Measurements from ENCODE around the gene GABRB1. TPM values are rescaled to one million over a fixed set of nuclear protein-coding genes. Genes with fewer than 3 reads are reported as not detected.

The GABRB1 gene
- total and polyA plus RNA-seq, 2 experiments from 2014 or later = 0.26 to 0.97 TPM

DNA sequence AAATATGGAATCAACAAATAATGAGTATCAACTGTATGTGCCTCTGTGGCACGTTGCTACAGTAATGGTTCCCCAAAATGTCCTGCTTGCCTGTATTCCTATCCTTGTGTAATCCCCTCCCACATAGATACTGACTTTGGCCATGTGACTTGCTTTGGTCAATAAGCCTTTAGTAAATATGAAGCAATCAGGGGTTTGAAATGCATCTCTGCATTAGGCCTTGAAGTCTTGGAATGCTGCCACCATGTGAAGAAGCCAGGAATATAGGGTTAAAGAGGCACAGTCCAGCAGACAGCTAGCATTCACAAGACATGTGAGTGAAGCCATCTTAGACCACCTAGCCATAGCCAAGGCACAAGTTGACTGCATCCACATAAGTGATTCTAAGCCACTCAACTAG, 190.9 kb downstream of the GABRB1 start:
- no peaks in the 10 kb centered on the region for H3K9me2 ChIP-seq (ENCODE audit: insufficient read depth)
- no peak overlapping the region for H2AFZ ChIP-seq
- no peak overlapping the region for H3K4me3 ChIP-seq
- H3F3A ChIP-seq (replicated peaks; ENCODE audit: low read depth) = no peaks in the 10 kb centered on the region
- H3K79me2 ChIP-seq (replicated peaks; ENCODE audit: insufficient read depth) = no peaks in the 10 kb centered on the region
- H3K27me3 Mint-ChIP-seq (ENCODE audit: insufficient read depth, low read depth, poor library complexity) = no peaks in the 10 kb centered on the region
- no peak for ATAC-seq
- H3K27ac ChIP-seq (ENCODE audit: low read depth) = no peak overlapping the region
- H3K36me3 ChIP-seq (ENCODE audit: insufficient read depth) = no peaks in the 10 kb centered on the region
- no peaks in the 10 kb centered on the region for H4K20me1 ChIP-seq (replicated peaks; ENCODE audit: insufficient read depth)
- H3K4me1 Mint-ChIP-seq = no peaks in the 10 kb centered on the region
- H3K4me3 Mint-ChIP-seq = no peak overlapping the region
- H3K27me3 ChIP-seq (ENCODE audit: insufficient read depth) = no peaks in the 10 kb centered on the region
- H3K9me3 Mint-ChIP-seq = no peaks in the 10 kb centered on the region
- H3K4me2 ChIP-seq = no peak overlapping the region
- no peak for DNase-seq (ENCODE audit: low spot score)
- no peaks in the 10 kb centered on the region for H3K36me3 Mint-ChIP-seq (ENCODE audit: low read depth)
- H3K27ac Mint-ChIP-seq = no peak overlapping the region
- TF ChIP-seq, protein P1, sequence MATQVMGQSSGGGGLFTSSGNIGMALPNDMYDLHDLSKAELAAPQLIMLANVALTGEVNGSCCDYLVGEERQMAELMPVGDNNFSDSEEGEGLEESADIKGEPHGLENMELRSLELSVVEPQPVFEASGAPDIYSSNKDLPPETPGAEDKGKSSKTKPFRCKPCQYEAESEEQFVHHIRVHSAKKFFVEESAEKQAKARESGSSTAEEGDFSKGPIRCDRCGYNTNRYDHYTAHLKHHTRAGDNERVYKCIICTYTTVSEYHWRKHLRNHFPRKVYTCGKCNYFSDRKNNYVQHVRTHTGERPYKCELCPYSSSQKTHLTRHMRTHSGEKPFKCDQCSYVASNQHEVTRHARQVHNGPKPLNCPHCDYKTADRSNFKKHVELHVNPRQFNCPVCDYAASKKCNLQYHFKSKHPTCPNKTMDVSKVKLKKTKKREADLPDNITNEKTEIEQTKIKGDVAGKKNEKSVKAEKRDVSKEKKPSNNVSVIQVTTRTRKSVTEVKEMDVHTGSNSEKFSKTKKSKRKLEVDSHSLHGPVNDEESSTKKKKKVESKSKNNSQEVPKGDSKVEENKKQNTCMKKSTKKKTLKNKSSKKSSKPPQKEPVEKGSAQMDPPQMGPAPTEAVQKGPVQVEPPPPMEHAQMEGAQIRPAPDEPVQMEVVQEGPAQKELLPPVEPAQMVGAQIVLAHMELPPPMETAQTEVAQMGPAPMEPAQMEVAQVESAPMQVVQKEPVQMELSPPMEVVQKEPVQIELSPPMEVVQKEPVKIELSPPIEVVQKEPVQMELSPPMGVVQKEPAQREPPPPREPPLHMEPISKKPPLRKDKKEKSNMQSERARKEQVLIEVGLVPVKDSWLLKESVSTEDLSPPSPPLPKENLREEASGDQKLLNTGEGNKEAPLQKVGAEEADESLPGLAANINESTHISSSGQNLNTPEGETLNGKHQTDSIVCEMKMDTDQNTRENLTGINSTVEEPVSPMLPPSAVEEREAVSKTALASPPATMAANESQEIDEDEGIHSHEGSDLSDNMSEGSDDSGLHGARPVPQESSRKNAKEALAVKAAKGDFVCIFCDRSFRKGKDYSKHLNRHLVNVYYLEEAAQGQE (IDR thresholded peaks at IDR 0.05; ENCODE audit: unreplicated experiment) = no peak
- TF ChIP-seq JUNB (IDR thresholded peaks at IDR 0.05; ENCODE audit: unreplicated experiment) = no peak
- no peak for TF ChIP-seq CREB1 (CRISPR knock-in tag; IDR thresholded peaks at IDR 0.05; ENCODE audit: low read depth)
- TF ChIP-seq POLR2AphosphoS5 (IDR thresholded peaks at IDR 0.05; ENCODE audit: low read depth) = no peak
- TF ChIP-seq, protein P2, sequence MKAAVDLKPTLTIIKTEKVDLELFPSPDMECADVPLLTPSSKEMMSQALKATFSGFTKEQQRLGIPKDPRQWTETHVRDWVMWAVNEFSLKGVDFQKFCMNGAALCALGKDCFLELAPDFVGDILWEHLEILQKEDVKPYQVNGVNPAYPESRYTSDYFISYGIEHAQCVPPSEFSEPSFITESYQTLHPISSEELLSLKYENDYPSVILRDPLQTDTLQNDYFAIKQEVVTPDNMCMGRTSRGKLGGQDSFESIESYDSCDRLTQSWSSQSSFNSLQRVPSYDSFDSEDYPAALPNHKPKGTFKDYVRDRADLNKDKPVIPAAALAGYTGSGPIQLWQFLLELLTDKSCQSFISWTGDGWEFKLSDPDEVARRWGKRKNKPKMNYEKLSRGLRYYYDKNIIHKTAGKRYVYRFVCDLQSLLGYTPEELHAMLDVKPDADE (IDR thresholded peaks at IDR 0.05) = no peak
- TF ChIP-seq ZNF331 (CRISPR knock-in tag; IDR thresholded peaks at IDR 0.05; ENCODE audit: low read depth) = no peak
- TF ChIP-seq, protein P3, sequence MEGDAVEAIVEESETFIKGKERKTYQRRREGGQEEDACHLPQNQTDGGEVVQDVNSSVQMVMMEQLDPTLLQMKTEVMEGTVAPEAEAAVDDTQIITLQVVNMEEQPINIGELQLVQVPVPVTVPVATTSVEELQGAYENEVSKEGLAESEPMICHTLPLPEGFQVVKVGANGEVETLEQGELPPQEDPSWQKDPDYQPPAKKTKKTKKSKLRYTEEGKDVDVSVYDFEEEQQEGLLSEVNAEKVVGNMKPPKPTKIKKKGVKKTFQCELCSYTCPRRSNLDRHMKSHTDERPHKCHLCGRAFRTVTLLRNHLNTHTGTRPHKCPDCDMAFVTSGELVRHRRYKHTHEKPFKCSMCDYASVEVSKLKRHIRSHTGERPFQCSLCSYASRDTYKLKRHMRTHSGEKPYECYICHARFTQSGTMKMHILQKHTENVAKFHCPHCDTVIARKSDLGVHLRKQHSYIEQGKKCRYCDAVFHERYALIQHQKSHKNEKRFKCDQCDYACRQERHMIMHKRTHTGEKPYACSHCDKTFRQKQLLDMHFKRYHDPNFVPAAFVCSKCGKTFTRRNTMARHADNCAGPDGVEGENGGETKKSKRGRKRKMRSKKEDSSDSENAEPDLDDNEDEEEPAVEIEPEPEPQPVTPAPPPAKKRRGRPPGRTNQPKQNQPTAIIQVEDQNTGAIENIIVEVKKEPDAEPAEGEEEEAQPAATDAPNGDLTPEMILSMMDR (conservative IDR thresholded peaks at IDR 0.05; ENCODE audit: low read depth in 2 of 2) = no peak
- TF ChIP-seq, protein P4, sequence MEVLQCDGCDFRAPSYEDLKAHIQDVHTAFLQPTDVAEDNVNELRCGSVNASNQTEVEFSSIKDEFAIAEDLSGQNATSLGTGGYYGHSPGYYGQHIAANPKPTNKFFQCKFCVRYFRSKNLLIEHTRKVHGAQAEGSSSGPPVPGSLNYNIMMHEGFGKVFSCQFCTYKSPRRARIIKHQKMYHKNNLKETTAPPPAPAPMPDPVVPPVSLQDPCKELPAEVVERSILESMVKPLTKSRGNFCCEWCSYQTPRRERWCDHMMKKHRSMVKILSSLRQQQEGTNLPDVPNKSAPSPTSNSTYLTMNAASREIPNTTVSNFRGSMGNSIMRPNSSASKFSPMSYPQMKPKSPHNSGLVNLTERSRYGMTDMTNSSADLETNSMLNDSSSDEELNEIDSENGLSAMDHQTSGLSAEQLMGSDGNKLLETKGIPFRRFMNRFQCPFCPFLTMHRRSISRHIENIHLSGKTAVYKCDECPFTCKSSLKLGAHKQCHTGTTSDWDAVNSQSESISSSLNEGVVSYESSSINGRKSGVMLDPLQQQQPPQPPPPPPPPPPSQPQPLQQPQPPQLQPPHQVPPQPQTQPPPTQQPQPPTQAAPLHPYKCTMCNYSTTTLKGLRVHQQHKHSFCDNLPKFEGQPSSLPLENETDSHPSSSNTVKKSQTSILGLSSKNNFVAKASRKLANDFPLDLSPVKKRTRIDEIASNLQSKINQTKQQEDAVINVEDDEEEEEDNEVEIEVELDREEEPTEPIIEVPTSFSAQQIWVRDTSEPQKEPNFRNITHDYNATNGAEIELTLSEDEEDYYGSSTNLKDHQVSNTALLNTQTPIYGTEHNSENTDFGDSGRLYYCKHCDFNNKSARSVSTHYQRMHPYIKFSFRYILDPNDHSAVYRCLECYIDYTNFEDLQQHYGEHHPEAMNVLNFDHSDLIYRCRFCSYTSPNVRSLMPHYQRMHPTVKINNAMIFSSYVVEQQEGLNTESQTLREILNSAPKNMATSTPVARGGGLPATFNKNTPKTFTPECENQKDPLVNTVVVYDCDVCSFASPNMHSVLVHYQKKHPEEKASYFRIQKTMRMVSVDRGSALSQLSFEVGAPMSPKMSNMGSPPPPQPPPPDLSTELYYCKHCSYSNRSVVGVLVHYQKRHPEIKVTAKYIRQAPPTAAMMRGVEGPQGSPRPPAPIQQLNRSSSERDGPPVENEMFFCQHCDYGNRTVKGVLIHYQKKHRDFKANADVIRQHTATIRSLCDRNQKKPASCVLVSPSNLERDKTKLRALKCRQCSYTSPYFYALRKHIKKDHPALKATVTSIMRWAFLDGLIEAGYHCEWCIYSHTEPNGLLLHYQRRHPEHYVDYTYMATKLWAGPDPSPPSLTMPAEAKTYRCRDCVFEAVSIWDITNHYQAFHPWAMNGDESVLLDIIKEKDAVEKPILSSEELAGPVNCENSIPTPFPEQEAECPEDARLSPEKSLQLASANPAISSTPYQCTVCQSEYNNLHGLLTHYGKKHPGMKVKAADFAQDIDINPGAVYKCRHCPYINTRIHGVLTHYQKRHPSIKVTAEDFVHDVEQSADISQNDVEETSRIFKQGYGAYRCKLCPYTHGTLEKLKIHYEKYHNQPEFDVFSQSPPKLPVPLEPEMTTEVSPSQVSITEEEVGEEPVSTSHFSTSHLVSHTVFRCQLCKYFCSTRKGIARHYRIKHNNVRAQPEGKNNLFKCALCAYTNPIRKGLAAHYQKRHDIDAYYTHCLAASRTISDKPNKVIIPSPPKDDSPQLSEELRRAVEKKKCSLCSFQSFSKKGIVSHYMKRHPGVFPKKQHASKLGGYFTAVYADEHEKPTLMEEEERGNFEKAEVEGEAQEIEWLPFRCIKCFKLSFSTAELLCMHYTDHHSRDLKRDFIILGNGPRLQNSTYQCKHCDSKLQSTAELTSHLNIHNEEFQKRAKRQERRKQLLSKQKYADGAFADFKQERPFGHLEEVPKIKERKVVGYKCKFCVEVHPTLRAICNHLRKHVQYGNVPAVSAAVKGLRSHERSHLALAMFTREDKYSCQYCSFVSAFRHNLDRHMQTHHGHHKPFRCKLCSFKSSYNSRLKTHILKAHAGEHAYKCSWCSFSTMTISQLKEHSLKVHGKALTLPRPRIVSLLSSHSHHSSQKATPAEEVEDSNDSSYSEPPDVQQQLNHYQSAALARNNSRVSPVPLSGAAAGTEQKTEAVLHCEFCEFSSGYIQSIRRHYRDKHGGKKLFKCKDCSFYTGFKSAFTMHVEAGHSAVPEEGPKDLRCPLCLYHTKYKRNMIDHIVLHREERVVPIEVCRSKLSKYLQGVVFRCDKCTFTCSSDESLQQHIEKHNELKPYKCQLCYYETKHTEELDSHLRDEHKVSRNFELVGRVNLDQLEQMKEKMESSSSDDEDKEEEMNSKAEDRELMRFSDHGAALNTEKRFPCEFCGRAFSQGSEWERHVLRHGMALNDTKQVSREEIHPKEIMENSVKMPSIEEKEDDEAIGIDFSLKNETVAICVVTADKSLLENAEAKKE (CRISPR knock-in tag; IDR thresholded peaks at IDR 0.05) = no peak
- TF ChIP-seq NANOG (IDR thresholded peaks at IDR 0.05; ENCODE audit: borderline replicate concordance) = no peak
- H3K4me1 ChIP-seq (ENCODE audit: insufficient read depth) = no peaks in the 10 kb centered on the region

Data from GM23338 (cell line).